ENCODE results near the gene SLTM.
A peak's percentile ranks its signal among the peaks of the same experiment; 100 is the strongest.

DNA sequence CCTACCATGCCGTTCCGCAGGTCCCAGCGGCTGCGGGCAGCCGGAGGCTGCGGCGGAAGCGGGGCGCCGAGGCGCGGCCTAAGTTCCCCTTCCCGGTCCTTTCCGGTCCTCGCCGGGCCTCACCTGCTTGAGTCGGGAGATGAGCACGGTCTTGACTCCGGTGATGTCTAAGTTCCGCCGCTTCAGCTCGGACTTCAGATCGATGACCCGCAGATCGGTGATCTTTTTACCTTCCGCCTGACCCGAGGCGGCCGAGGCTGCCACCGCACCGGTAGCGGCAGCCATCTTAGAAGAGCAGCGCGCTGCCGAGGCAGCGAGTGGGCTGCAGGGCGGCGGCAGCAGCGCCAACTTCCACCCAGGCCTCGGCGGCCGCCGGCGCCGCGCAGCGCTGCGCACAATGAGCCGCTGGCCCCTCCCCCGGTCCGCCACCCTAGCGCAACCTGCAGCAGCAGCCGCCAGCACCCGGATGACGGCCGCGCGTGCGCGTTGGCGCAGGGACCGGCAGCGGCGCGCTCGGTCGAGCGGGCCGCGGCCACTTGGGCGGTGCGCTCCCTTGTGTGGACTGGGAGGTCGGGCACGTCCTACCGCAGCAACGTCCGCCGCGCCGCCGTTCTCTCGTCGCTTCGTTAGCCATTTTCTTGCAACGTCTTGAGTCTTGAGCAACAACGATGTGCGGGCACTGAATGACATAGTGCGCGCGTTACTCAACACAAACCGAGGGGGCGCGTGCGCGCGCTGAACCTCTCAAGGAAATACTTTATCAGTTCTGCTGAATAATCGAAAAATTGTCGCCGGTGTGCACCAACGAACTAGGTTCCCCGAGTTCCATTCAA lies at the start of gene SLTM:
- TF ChIP-seq POLR2A (IDR thresholded peaks at IDR 0.05) (peak in 1 of 4 donors; percentile 83), EP300 (IDR thresholded peaks at IDR 0.05) (no peak)
- TF ChIP-seq, protein P1, sequence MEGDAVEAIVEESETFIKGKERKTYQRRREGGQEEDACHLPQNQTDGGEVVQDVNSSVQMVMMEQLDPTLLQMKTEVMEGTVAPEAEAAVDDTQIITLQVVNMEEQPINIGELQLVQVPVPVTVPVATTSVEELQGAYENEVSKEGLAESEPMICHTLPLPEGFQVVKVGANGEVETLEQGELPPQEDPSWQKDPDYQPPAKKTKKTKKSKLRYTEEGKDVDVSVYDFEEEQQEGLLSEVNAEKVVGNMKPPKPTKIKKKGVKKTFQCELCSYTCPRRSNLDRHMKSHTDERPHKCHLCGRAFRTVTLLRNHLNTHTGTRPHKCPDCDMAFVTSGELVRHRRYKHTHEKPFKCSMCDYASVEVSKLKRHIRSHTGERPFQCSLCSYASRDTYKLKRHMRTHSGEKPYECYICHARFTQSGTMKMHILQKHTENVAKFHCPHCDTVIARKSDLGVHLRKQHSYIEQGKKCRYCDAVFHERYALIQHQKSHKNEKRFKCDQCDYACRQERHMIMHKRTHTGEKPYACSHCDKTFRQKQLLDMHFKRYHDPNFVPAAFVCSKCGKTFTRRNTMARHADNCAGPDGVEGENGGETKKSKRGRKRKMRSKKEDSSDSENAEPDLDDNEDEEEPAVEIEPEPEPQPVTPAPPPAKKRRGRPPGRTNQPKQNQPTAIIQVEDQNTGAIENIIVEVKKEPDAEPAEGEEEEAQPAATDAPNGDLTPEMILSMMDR (IDR thresholded peaks at IDR 0.05) = peak in 2 of 7 experiments; percentile 16 to 22
